Panc1 (cell line): Measurements from ENCODE around the gene VEZF1. TPM values are rescaled to one million over a fixed set of nuclear protein-coding genes. Genes with fewer than 3 reads are reported as not detected.
A peak's percentile ranks its signal among the peaks of the same experiment; 100 is the strongest.

ENCODE experiments used
- ATAC-seq: fragments of 200-7000 bp; cut with Tn5 transposase; 2 replicates; pipeline ENCODE4 v1.9.1; 2020; ENCODE audit warnings: mild to moderate bottlenecking, moderate library complexity
- BruUV-seq: library from RNA; stranded (reverse); fragments of 400-500 nt; replicated peaks from 2 replicates; lab custom pipeline; 2021; lab: Mats Ljungman, UMichigan
- CTCF ChIA-PET: fragments of 300-600 bp; sonication (Branson Sonifier 250); formaldehyde crosslinking; loops from one replicate; lab custom pipeline; 2022; ENCODE audit warnings: antibody characterized with exemption; lab: Charles Lee
- POLR2A ChIA-PET: fragments of 300-600 bp; sonication (Branson Sonifier 250); formaldehyde crosslinking; loops from one replicate; lab custom pipeline; 2022; ENCODE audit warnings: antibody characterized with exemption; lab: Charles Lee
- DNase-seq: peaks from one replicate; pipeline ENCODE4 v3.0.0-alpha.2; 2010; ENCODE audit warnings: low read depth, low spot score
- H3K27ac ChIP-seq: 2 replicates; pipeline ENCODE4 v1.5.1; 2011; ENCODE audit warnings: mild to moderate bottlenecking, low read length, inconsistent platforms
- H3K27me3 ChIP-seq: fragments of 200-500 bp; sonication (Bioruptor generic); 2 replicates; pipeline ENCODE4 v1.6.0; 2014; ENCODE audit warnings: low read length, inconsistent platforms; ENCODE audit not compliant: control insufficient read depth, insufficient read depth
- H3K36me3 ChIP-seq: fragments of 200-500 bp; sonication (Bioruptor generic); 2 replicates; pipeline ENCODE4 v1.5.1; 2014; ENCODE audit warnings: inconsistent platforms, mild to moderate bottlenecking, low read length, moderate library complexity; ENCODE audit not compliant: control insufficient read depth, insufficient read depth
- H3K4me1 ChIP-seq: 2 replicates; pipeline ENCODE4 v1.5.1; 2011; ENCODE audit warnings: inconsistent platforms, mild to moderate bottlenecking, low read length, moderate library complexity; ENCODE audit not compliant: control insufficient read depth, insufficient read depth
- H3K4me3 ChIP-seq, 2 experiments: 2 replicates each; pipeline ENCODE4 v1.5.1; 2011 to 2012; ENCODE audit warnings: low read depth in 2 of 2, low read length in 2 of 2, mild to moderate bottlenecking in 2 of 2, inconsistent platforms in 1 of 2, moderate library complexity in 1 of 2
- H3K9me3 ChIP-seq: fragments of 200-500 bp; sonication (Bioruptor generic); 2 replicates; pipeline ENCODE4 v1.5.1; 2014; ENCODE audit warnings: low read depth, mild to moderate bottlenecking, inconsistent platforms, low read length, moderate library complexity; ENCODE audit not compliant: control insufficient read depth, insufficient read depth
- POLR2AphosphoS5 ChIP-seq: IDR thresholded peaks from 2 replicates; pipeline ENCODE4 v1.6.1; 2012; ENCODE audit warnings: mild to moderate bottlenecking, low read depth, low read length, moderate library complexity
- REST ChIP-seq, 2 experiments: IDR thresholded peaks; 2 replicates each; pipeline ENCODE4 v1.6.1; 2011 to 2012; ENCODE audit warnings: low read depth in 2 of 2, control low read depth in 1 of 2, low read length in 1 of 2, mild to moderate bottlenecking in 1 of 2, moderate library complexity in 1 of 2; ENCODE audit not compliant: insufficient read depth in 1 of 2
- SIN3A ChIP-seq: IDR thresholded peaks from 2 replicates; pipeline ENCODE4 v1.6.1; 2012; ENCODE audit warnings: low read depth, mild to moderate bottlenecking, low read length, moderate library complexity, borderline replicate concordance; ENCODE audit not compliant: insufficient read depth
- TCF7L2 ChIP-seq: IDR thresholded peaks from 2 replicates; pipeline ENCODE4 v1.6.1; 2011; ENCODE audit warnings: mild to moderate bottlenecking, low read depth, low read length, inconsistent platforms
- in situ Hi-C: cut with HindIII; loops from 2 replicates; pipeline ENCODE4 v1.10.0; 2016; ENCODE audit warnings: low sequenced_read_pairs, low pct_unique_long_range_greater_than_20kb
- intact Hi-C: fragments of 100-400 bp; cut with micrococcal nuclease; formaldehyde crosslinking; loops from one replicate; pipeline ENCODE4 v1.10.0; 2022; ENCODE audit not compliant: unreplicated experiment
- total RNA-seq: library from RNA; stranded (reverse); gene quantifications from one replicate; pipeline ENCODE4 v1.2.1, GENCODE V29; 2021; ENCODE audit not compliant: unreplicated experiment
- TF ChIP-seq, protein P1 (sequence below): fragments of 450-650 bp; IDR thresholded peaks from 2 replicates; pipeline ENCODE4 v1.5.1; 2017; ENCODE audit warnings: mild to moderate bottlenecking

Gene VEZF1
- total RNA-seq, 1 experiment from 2014 or later, result 73.5 TPM

GRCh38 chr17:57985675-57985974 lies 2.4 kb downstream of the VEZF1 start:
- CTCF ChIA-PET, result interaction anchor here (0.9 to 1.0 kb wide), 2 partner anchors 66 to 126 kb away, joined by 3 read pairs; no protein-coding TSS in a partner anchor
- Histone ChIP-seq H3K4me3 (peak overlapping the region; percentile 6 to 13; a peak in 3 of 4 replicates), H3K4me1 (peaks cover 41% of the 10 kb centered on the region), H3K9me3 (no peaks in the 10 kb centered on the region), H3K36me3 (peaks cover 27% of the 10 kb centered on the region), H3K27me3 (no peaks in the 10 kb centered on the region), H3K27ac (peak overlapping the region; percentile 94)
- DNase-seq (no peak), ATAC-seq (no peak)
- in situ Hi-C loops (no loop called here), intact Hi-C loops (no loop called here)
- TF ChIP-seq REST (IDR thresholded peaks at IDR 0.05; ENCODE audit: insufficient read depth in 1 of 2, low read depth in 2 of 2, low read length in 1 of 2) (no peak; a peak in 1 of 4 replicates), SIN3A (no peak), POLR2AphosphoS5 (no peak), TCF7L2 (no peak)
- TF ChIP-seq, protein P1, sequence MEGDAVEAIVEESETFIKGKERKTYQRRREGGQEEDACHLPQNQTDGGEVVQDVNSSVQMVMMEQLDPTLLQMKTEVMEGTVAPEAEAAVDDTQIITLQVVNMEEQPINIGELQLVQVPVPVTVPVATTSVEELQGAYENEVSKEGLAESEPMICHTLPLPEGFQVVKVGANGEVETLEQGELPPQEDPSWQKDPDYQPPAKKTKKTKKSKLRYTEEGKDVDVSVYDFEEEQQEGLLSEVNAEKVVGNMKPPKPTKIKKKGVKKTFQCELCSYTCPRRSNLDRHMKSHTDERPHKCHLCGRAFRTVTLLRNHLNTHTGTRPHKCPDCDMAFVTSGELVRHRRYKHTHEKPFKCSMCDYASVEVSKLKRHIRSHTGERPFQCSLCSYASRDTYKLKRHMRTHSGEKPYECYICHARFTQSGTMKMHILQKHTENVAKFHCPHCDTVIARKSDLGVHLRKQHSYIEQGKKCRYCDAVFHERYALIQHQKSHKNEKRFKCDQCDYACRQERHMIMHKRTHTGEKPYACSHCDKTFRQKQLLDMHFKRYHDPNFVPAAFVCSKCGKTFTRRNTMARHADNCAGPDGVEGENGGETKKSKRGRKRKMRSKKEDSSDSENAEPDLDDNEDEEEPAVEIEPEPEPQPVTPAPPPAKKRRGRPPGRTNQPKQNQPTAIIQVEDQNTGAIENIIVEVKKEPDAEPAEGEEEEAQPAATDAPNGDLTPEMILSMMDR, result no peak
- BruUV-seq, result no TSS peak
- POLR2A ChIA-PET, result interaction anchor here (0.9 to 1.2 kb wide), 2 partner anchors 39 to 50 kb away, joined by 3 to 5 read pairs; no protein-coding TSS in a partner anchor

- no TSS peak for BruUV-seq
- peaks cover 31% of the 10 kb centered on the region for H3K36me3 ChIP-seq
- intact Hi-C loops (no loop called here), in situ Hi-C loops (no loop called here)
- H3K4me3 ChIP-seq, result peak overlapping the region; percentile 6 to 13
- ChIA-PET CTCF (interaction anchor here (0.9 to 1.0 kb wide), 2 partner anchors 66 to 126 kb away, joined by 3 read pairs; no protein-coding TSS in a partner anchor), POLR2A (interaction anchor here (0.5 kb wide), 1 partner anchor 34 kb away, joined by 3 read pairs; no protein-coding TSS in a partner anchor)
- H3K27ac ChIP-seq, result peak overlapping the region; percentile 94
- H3K4me1 ChIP-seq, result peaks cover 36% of the 10 kb centered on the region
- H3K27me3 ChIP-seq, result no peaks in the 10 kb centered on the region
- no peak for TF ChIP-seq SIN3A
- no peak for TF ChIP-seq TCF7L2
- no peak for TF ChIP-seq POLR2AphosphoS5
- TF ChIP-seq, protein P1, result no peak
- TF ChIP-seq REST (IDR thresholded peaks at IDR 0.05; ENCODE audit: insufficient read depth in 1 of 2, low read depth in 2 of 2, low read length in 1 of 2), result no peak; a peak in 1 of 4 replicates
- no peaks in the 10 kb centered on the region for H3K9me3 ChIP-seq
- no peak for DNase-seq
- ATAC-seq, result no peak
Measured at GRCh38 chr17:57984936-57985674, 2.9 kb downstream of the VEZF1 start.
